ENCODE results near the gene HCLS1.
"Not testable (repeated sequence)": the region's sequence is repeated elsewhere in the genome, so short reads cannot be mapped to it uniquely, and the experiment has no call there.

HCLS1 gene

GRCh38 chr3:121654493-121655385 lies 6.0 kb downstream of the HCLS1 start:
- DNase-seq, result no peak

GRCh38 chr3:121651684-121652083 lies 9.0 kb downstream of the HCLS1 start:
- peak; percentile 38 for DNase-seq

- DNase-seq, result no peak
Observed at GRCh38 chr3:121649645-121650044, 11.1 kb downstream of the HCLS1 start.

GRCh38 chr3:121648219-121648958 lies 12.3 kb downstream of the HCLS1 start:
- no peak for DNase-seq

- DNase-seq, result no peak
Observed at GRCh38 chr3:121645054-121645453, 15.6 kb downstream of the HCLS1 start.

GRCh38 chr3:121642601-121643314 lies 17.9 kb downstream of the HCLS1 start:
- DNase-seq, result no peak

GRCh38 chr3:121641127-121641526 lies 19.6 kb downstream of the HCLS1 start:
- DNase-seq, result no peak

GRCh38 chr3:121637922-121638321 lies 22.8 kb downstream of the HCLS1 start:
- DNase-seq, result no peak

GRCh38 chr3:121630355-121630754 lies 30.3 kb downstream of the HCLS1 start:
- no peak for DNase-seq

GRCh38 chr3:121629601-121630000 lies 31.1 kb downstream of the HCLS1 start:
- no peak for DNase-seq

GRCh38 chr3:121627622-121628021 lies 33.1 kb downstream of the HCLS1 start:
- DNase-seq, result no peak

GRCh38 chr3:121627211-121627610 lies 33.5 kb downstream of the HCLS1 start:
- no peak for DNase-seq

- DNase-seq, result no peak
Observed at GRCh38 chr3:121626495-121626894, 34.2 kb downstream of the HCLS1 start.

- no peak for DNase-seq
Observed at GRCh38 chr3:121624147-121624899, 36.4 kb downstream of the HCLS1 start.

- no peak for DNase-seq
Observed at GRCh38 chr3:121621491-121621890, 39.2 kb downstream of the HCLS1 start.

- no peak for DNase-seq
Observed at GRCh38 chr3:121619691-121620090, 41.0 kb downstream of the HCLS1 start.

- DNase-seq, result no peak
Observed at GRCh38 chr3:121606106-121606505, 54.6 kb downstream of the HCLS1 start.

GRCh38 chr3:121604759-121605158 lies 55.9 kb downstream of the HCLS1 start:
- DNase-seq, result no peak

GRCh38 chr3:121601212-121601812 lies 59.4 kb downstream of the HCLS1 start:
- DNase-seq, result no peak

GRCh38 chr3:121599900-121600299 lies 60.8 kb downstream of the HCLS1 start:
- DNase-seq, result not testable (repeated sequence)

GRCh38 chr3:121598564-121598963 lies 62.1 kb downstream of the HCLS1 start:
- no peak for DNase-seq

- no peak for DNase-seq
Observed at GRCh38 chr3:121595765-121596406, 64.8 kb downstream of the HCLS1 start.
